GM23338 (cell line): Measurements from ENCODE around the gene SMAD3. TPM values are rescaled to one million over a fixed set of nuclear protein-coding genes. Genes with fewer than 3 reads are reported as not detected.

Source experiments
- ATAC-seq: fragments of 200-7000 bp; cut with Tn5 transposase; 3 replicates; pipeline ENCODE4 v1.9.1; 2020
- DNase-seq: peaks from one replicate; pipeline ENCODE4 v3.0.0-alpha.2; 2015; ENCODE audit warnings: low spot score
- H2AFZ ChIP-seq: fragments of 200-600 bp; sonication (generic); 2 replicates; pipeline ENCODE4 v1.8.0; 2016; ENCODE audit warnings: antibody characterized with exemption, mild to moderate bottlenecking, moderate library complexity
- H3F3A ChIP-seq: fragments of 200-600 bp; sonication (generic); replicated peaks from 2 replicates; pipeline ENCODE4 v1.8.0; 2017; ENCODE audit warnings: antibody characterized with exemption, mixed run types, low read depth
- H3K27ac ChIP-seq: fragments of 200-600 bp; sonication (generic); 2 replicates; pipeline ENCODE4 v1.6.1; 2016; ENCODE audit warnings: low read depth
- H3K27me3 ChIP-seq: fragments of 200-600 bp; sonication (generic); 2 replicates; pipeline ENCODE4 v1.8.0; 2016; ENCODE audit warnings: mild to moderate bottlenecking, mixed run types, moderate library complexity; ENCODE audit not compliant: insufficient read depth
- H3K36me3 ChIP-seq: fragments of 200-600 bp; sonication (generic); 2 replicates; pipeline ENCODE4 v1.8.0; 2016; ENCODE audit warnings: mild to moderate bottlenecking; ENCODE audit not compliant: insufficient read depth
- H3K4me1 ChIP-seq: fragments of 200-600 bp; sonication (generic); 2 replicates; pipeline ENCODE4 v1.8.0; 2016; ENCODE audit warnings: mild to moderate bottlenecking, moderate library complexity; ENCODE audit not compliant: insufficient read depth
- H3K4me2 ChIP-seq: fragments of 200-600 bp; sonication (generic); 2 replicates; pipeline ENCODE4 v1.7.1; 2017; ENCODE audit warnings: mixed run types
- H3K4me3 ChIP-seq: fragments of 200-600 bp; sonication (generic); 2 replicates; pipeline ENCODE4 v1.6.1; 2016; ENCODE audit warnings: mixed run types
- H3K79me2 ChIP-seq: fragments of 200-600 bp; sonication (generic); replicated peaks from 2 replicates; pipeline ENCODE4 v1.8.0; 2017; ENCODE audit warnings: mild to moderate bottlenecking; ENCODE audit not compliant: insufficient read depth
- H3K9me2 ChIP-seq: fragments of 200-600 bp; sonication (generic); 2 replicates; pipeline ENCODE4 v1.8.0; 2017; ENCODE audit not compliant: insufficient read depth
- H4K20me1 ChIP-seq: fragments of 200-600 bp; sonication (generic); replicated peaks from 2 replicates; pipeline ENCODE4 v1.8.0; 2017; ENCODE audit warnings: mild to moderate bottlenecking; ENCODE audit not compliant: insufficient read depth
- H3K27ac Mint-ChIP-seq: 2 replicates; pipeline ENCODE4 v1.8.0; 2020; ENCODE audit warnings: inconsistent platforms, mild to moderate bottlenecking, moderate library complexity, mixed read lengths
- H3K27me3 Mint-ChIP-seq: 3 replicates; pipeline ENCODE4 v1.8.0; 2022; ENCODE audit warnings: low read depth, mild to moderate bottlenecking, moderate library complexity, mixed read lengths, inconsistent platforms; ENCODE audit not compliant: insufficient read depth, poor library complexity
- H3K36me3 Mint-ChIP-seq: 3 replicates; pipeline ENCODE4 v1.8.0; 2021; ENCODE audit warnings: low read depth, mild to moderate bottlenecking, inconsistent platforms, moderate library complexity, mixed read lengths
- H3K4me1 Mint-ChIP-seq: 3 replicates; pipeline ENCODE4 v1.8.0; 2020; ENCODE audit warnings: mild to moderate bottlenecking, inconsistent platforms, mixed read lengths
- H3K4me3 Mint-ChIP-seq: 3 replicates; pipeline ENCODE4 v1.8.0; 2021; ENCODE audit warnings: moderate library complexity, mild to moderate bottlenecking, inconsistent platforms, mixed read lengths
- H3K9me3 Mint-ChIP-seq: 3 replicates; pipeline ENCODE4 v1.8.0; 2020; ENCODE audit warnings: moderate library complexity, mild to moderate bottlenecking, inconsistent platforms, mixed read lengths
- CREB1 ChIP-seq: fragments of 250-450 bp; sonication (Bioruptor Pico); IDR thresholded peaks from 2 replicates; pipeline ENCODE4 v1.5.0; 2020; ENCODE audit warnings: low read depth, mild to moderate bottlenecking, moderate library complexity
- CTCF ChIP-seq, 2 experiments: fragments of 200-600 bp in 1 of 2; sonication (generic) in 1 of 2; conservative IDR thresholded peaks; 2 replicates each; pipeline versions ENCODE4 v1.5.1 to v1.6.1; 2016 to 2017; ENCODE audit warnings: antibody characterized with exemption in 2 of 2, low read depth in 2 of 2, mild to moderate bottlenecking in 2 of 2, moderate library complexity in 1 of 2
- ETS1 ChIP-seq: IDR thresholded peaks from 2 replicates; pipeline ENCODE4 v1.6.1; 2016; ENCODE audit warnings: antibody characterized with exemption
- EZH2 ChIP-seq: fragments of 200-600 bp; sonication (generic); IDR thresholded peaks from one replicate; pipeline ENCODE4 v1.8.0; 2017; ENCODE audit warnings: antibody characterized with exemption, mild to moderate bottlenecking, low read depth; ENCODE audit not compliant: unreplicated experiment
- EZH2phosphoT487 ChIP-seq: fragments of 200-600 bp; sonication (generic); IDR thresholded peaks from one replicate; pipeline ENCODE4 v1.8.1; 2018; ENCODE audit warnings: antibody characterized with exemption; ENCODE audit not compliant: unreplicated experiment
- JUNB ChIP-seq: IDR thresholded peaks from one replicate; pipeline ENCODE4 v1.6.1; 2016; ENCODE audit warnings: antibody characterized with exemption; ENCODE audit not compliant: unreplicated experiment
- NANOG ChIP-seq: IDR thresholded peaks from 2 replicates; pipeline ENCODE4 v1.6.1; 2016; ENCODE audit warnings: antibody characterized with exemption, borderline replicate concordance
- POLR2AphosphoS5 ChIP-seq: IDR thresholded peaks from 2 replicates; pipeline ENCODE4 v1.6.1; 2016; ENCODE audit warnings: antibody characterized with exemption, low read depth
- REST ChIP-seq: IDR thresholded peaks from one replicate; pipeline ENCODE4 v1.6.1; 2018; ENCODE audit warnings: antibody characterized with exemption; ENCODE audit not compliant: unreplicated experiment
- STAT1 ChIP-seq: IDR thresholded peaks from one replicate; pipeline ENCODE4 v1.6.1; 2016; ENCODE audit warnings: antibody characterized with exemption; ENCODE audit not compliant: unreplicated experiment
- ZNF114 ChIP-seq: fragments of 250-450 bp; sonication (Bioruptor Pico); IDR thresholded peaks from 2 replicates; pipeline ENCODE4 v1.5.0; 2020; ENCODE audit warnings: mild to moderate bottlenecking, moderate library complexity
- ZNF331 ChIP-seq: fragments of 250-450 bp; sonication (Bioruptor Pico); IDR thresholded peaks from 2 replicates; pipeline ENCODE4 v1.5.0; 2020; ENCODE audit warnings: low read depth, mild to moderate bottlenecking, moderate library complexity
- polyA plus RNA-seq: library from polyadenylated mRNA; unstranded; fragments of >200 nt; fragmentation: Nextera tagmentation; extraction: Ambion mirVana; gene quantifications from 2 replicates; pipeline ENCODE4 v1.2.1, GENCODE V29; 2016
- total RNA-seq: library from RNA; depleted of rRNA; stranded (reverse); fragments of >200 nt; shearing (Covaris generic); gene quantifications from 2 replicates; pipeline ENCODE4 v1.2.3, GENCODE V29; 2014

The SMAD3 gene
- total and polyA plus RNA-seq, 2 experiments from 2014 or later, result 4.9 to 11.6 TPM

- TF ChIP-seq ZNF114 (CRISPR knock-in tag), result no peak
- TF ChIP-seq JUNB, result no peak
- TF ChIP-seq EZH2phosphoT487, result no peak
- TF ChIP-seq POLR2AphosphoS5, result no peak
- no peak for TF ChIP-seq EZH2
- TF ChIP-seq CTCF (conservative IDR thresholded peaks at IDR 0.05; ENCODE audit: low read depth in 2 of 2), result no peak
- no peak for TF ChIP-seq ZNF331
- no peak for TF ChIP-seq ETS1
- Mint-ChIP-seq H3K9me3 (no peaks in the 10 kb centered on the region), H3K27me3 (peaks cover 6% of the 10 kb centered on the region), H3K27ac (no peak overlapping the region), H3K36me3 (no peaks in the 10 kb centered on the region), H3K4me3 (no peak overlapping the region), H3K4me1 (peaks cover 59% of the 10 kb centered on the region)
- no peak overlapping the region for H3K4me3 ChIP-seq
- H3K79me2 ChIP-seq, result peaks cover 21% of the 10 kb centered on the region
- H3F3A ChIP-seq, result no peaks in the 10 kb centered on the region
- H2AFZ ChIP-seq, result no peak overlapping the region
- peaks cover 4% of the 10 kb centered on the region; the same call in 1 of the 2 replicates for H3K36me3 ChIP-seq
- H3K4me2 ChIP-seq, result no peak overlapping the region
- peaks cover 28% of the 10 kb centered on the region for H3K4me1 ChIP-seq
- H3K9me2 ChIP-seq, result no peaks in the 10 kb centered on the region
- H3K27me3 ChIP-seq, result no peaks in the 10 kb centered on the region
- H3K27ac ChIP-seq, result no peak overlapping the region
- ATAC-seq (no peak), DNase-seq (no peak)
- no peaks in the 10 kb centered on the region for H4K20me1 ChIP-seq
Measured at GRCh38 chr15:67094001-67094826, 28.8 kb downstream of the SMAD3 start.

GRCh38 chr15:67095912-67096311, 30.5 kb downstream of the SMAD3 start:
- Histone ChIP-seq H3K4me3 (no peak overlapping the region), H3K4me1 (peaks cover 18% of the 10 kb centered on the region), H3K27ac (no peak overlapping the region), H3K79me2 (peaks cover 26% of the 10 kb centered on the region), H3K9me2 (no peaks in the 10 kb centered on the region), H4K20me1 (no peaks in the 10 kb centered on the region), H3K4me2 (no peak overlapping the region), H3K27me3 (no peaks in the 10 kb centered on the region), H2AFZ (no peak overlapping the region), H3F3A (no peaks in the 10 kb centered on the region), H3K36me3 (peaks cover 4% of the 10 kb centered on the region; the same call in 1 of the 2 replicates)
- H3K27ac Mint-ChIP-seq, result no peak overlapping the region
- no peak overlapping the region for H3K4me3 Mint-ChIP-seq
- no peak for ATAC-seq
- no peaks in the 10 kb centered on the region for H3K9me3 Mint-ChIP-seq
- no peak for DNase-seq
- peaks cover 42% of the 10 kb centered on the region for H3K4me1 Mint-ChIP-seq
- no peaks in the 10 kb centered on the region for H3K36me3 Mint-ChIP-seq
- H3K27me3 Mint-ChIP-seq, result peaks cover 6% of the 10 kb centered on the region
- TF ChIP-seq ZNF331, result no peak
- TF ChIP-seq REST, result no peak
- TF ChIP-seq POLR2AphosphoS5, result no peak
- TF ChIP-seq STAT1, result no peak
- TF ChIP-seq EZH2phosphoT487, result no peak
- TF ChIP-seq CTCF (conservative IDR thresholded peaks at IDR 0.05; ENCODE audit: low read depth in 2 of 2), result no peak
- TF ChIP-seq NANOG, result no peak
- no peak for TF ChIP-seq CREB1
- TF ChIP-seq ZNF114 (CRISPR knock-in tag), result no peak
- TF ChIP-seq ETS1, result no peak
